ENCODE data around the gene ACOT6.

GRCh38 chr14:73613419-73613963 lies 1.2 kb downstream of the ACOT6 start:
- TF ChIP-seq CTCF (IDR thresholded peaks at IDR 0.05) (no peak), POLR2A (IDR thresholded peaks at IDR 0.05) (no peak)
